ENCODE data around the gene SPAG17.
A peak's percentile ranks its signal among the peaks of the same experiment; 100 is the strongest.

Gene SPAG17

GRCh38 chr1:118185084-118185832 is at the start of gene SPAG17:
SPAG17 (minus strand) TSS chr1:118185228; CDS start chr1:118185157, 71 bp downstream.
- DNase-seq (ENCODE audit: low read depth in 3 of 3): peak in 2 of 3 donors; percentile 1 to 3

GRCh38 chr1:118225471-118225870 is 40.4 kb upstream of the SPAG17 start:
- no peak for DNase-seq (ENCODE audit: low read depth in 3 of 3)

- no peak for DNase-seq (ENCODE audit: low read depth in 3 of 3)
These were observed 38.4 kb upstream of the SPAG17 start for GRCh38 chr1:118223426-118223825.

- DNase-seq (ENCODE audit: low read depth in 3 of 3): no peak
These were observed 34.4 kb upstream of the SPAG17 start for GRCh38 chr1:118219438-118219837.

GRCh38 chr1:118217141-118217838 is 32.3 kb upstream of the SPAG17 start:
- no peak for DNase-seq (ENCODE audit: low read depth in 3 of 3)

GRCh38 chr1:118214866-118215265 is 29.8 kb upstream of the SPAG17 start:
- no peak for DNase-seq (ENCODE audit: low read depth in 3 of 3)

GRCh38 chr1:118210723-118211110 is 25.7 kb upstream of the SPAG17 start:
- DNase-seq (ENCODE audit: low read depth in 3 of 3): no peak

GRCh38 chr1:118210051-118210722 is 25.2 kb upstream of the SPAG17 start:
- no peak for DNase-seq (ENCODE audit: low read depth in 3 of 3)

- no peak for DNase-seq (ENCODE audit: low read depth in 3 of 3)
These were observed 24.6 kb upstream of the SPAG17 start for GRCh38 chr1:118209648-118210047.

- no peak for DNase-seq (ENCODE audit: low read depth in 3 of 3)
These were observed 21.9 kb upstream of the SPAG17 start for GRCh38 chr1:118206966-118207365.

- no peak for DNase-seq (ENCODE audit: low read depth in 3 of 3)
These were observed 19.6 kb upstream of the SPAG17 start for GRCh38 chr1:118204648-118205047.

- DNase-seq (ENCODE audit: low read depth in 3 of 3): no peak
These were observed 19.1 kb upstream of the SPAG17 start for GRCh38 chr1:118204105-118204504.

- no peak for DNase-seq (ENCODE audit: low read depth in 3 of 3)
These were observed 17.1 kb upstream of the SPAG17 start for GRCh38 chr1:118202076-118202608.

GRCh38 chr1:118201524-118201923 is 16.5 kb upstream of the SPAG17 start:
- DNase-seq (ENCODE audit: low read depth in 3 of 3): no peak

GRCh38 chr1:118200836-118201235 is 15.8 kb upstream of the SPAG17 start:
- DNase-seq (ENCODE audit: low read depth in 3 of 3): no peak

- DNase-seq (ENCODE audit: low read depth in 3 of 3): no peak
These were observed 5.5 kb upstream of the SPAG17 start for GRCh38 chr1:118190561-118190960.

GRCh38 chr1:118189564-118189963 is 4.5 kb upstream of the SPAG17 start:
- no peak for DNase-seq (ENCODE audit: low read depth in 3 of 3)

- no peak for DNase-seq (ENCODE audit: low read depth in 3 of 3)
These were observed 3.4 kb upstream of the SPAG17 start for GRCh38 chr1:118188411-118188810.

GRCh38 chr1:118186026-118186425 is 998 bp upstream of the SPAG17 start:
- DNase-seq (ENCODE audit: low read depth in 3 of 3): no peak

GRCh38 chr1:118184739-118185083 is 317 bp downstream of the SPAG17 start:
- no peak for DNase-seq (ENCODE audit: low read depth in 3 of 3)

GRCh38 chr1:118183586-118183985 is 1.4 kb downstream of the SPAG17 start:
- DNase-seq (ENCODE audit: low read depth in 3 of 3): no peak

- no peak for DNase-seq (ENCODE audit: low read depth in 3 of 3)
These were observed 7.0 kb downstream of the SPAG17 start for GRCh38 chr1:118177998-118178397.

- DNase-seq (ENCODE audit: low read depth in 3 of 3): no peak
These were observed 16.0 kb downstream of the SPAG17 start for GRCh38 chr1:118169016-118169415.
